Bronchus fibroblast of lung (primary cell): ENCODE measurements around the gene WDR38. TPM values are rescaled to one million over a fixed set of nuclear protein-coding genes. Genes with fewer than 3 reads are reported as not detected.

Experiments
- total RNA-seq: library from RNA; depleted of rRNA; stranded (reverse); fragments of >200 nt; gene quantifications from 2 replicates; pipeline ENCODE4 v1.2.3, GENCODE V29; 2015

The WDR38 gene, protein sequence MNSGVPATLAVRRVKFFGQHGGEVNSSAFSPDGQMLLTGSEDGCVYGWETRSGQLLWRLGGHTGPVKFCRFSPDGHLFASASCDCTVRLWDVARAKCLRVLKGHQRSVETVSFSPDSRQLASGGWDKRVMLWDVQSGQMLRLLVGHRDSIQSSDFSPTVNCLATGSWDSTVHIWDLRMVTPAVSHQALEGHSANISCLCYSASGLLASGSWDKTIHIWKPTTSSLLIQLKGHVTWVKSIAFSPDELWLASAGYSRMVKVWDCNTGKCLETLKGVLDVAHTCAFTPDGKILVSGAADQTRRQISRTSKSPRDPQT
- not detected in 2 replicates for total RNA-seq

DNA sequence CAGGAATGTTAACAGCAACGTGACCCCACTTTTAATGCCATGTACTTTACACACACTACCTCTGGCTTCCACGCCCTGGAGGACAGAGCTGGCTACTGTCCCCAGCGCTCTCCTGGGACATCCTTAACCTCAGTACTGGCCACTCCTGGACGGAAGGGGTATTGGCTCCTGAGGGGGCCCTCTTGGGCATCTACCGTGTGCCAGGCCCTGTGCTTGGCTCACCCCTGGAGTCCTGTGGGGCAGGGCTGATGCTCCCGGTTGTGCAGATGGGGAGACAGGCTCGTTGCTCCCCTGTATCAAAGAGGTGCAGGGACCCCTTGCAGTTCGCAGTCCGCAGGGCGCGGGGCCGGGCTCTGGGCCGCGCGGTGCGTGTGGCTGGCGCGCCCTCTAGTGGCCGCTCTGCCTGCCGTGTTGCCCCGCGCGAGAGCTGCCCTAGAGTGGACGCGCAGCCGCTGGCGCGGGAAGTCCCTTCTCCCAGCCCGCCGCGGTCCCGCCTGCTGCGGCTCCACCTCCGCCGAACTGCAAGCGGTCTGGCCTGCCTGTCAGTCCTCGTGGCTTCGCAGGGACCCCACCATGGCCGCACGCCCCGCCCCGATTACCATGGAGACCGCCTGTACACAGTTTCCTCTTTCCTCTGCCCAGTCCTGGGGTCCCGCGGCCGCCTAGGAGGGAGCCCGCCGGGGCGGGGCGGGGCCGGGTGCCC, at the start of gene WDR38:
WDR38 (plus strand) TSS at position 632 of the 703 bp plus-strand sequence. CDS start 72 bp downstream, outside the sequence.

DNA sequence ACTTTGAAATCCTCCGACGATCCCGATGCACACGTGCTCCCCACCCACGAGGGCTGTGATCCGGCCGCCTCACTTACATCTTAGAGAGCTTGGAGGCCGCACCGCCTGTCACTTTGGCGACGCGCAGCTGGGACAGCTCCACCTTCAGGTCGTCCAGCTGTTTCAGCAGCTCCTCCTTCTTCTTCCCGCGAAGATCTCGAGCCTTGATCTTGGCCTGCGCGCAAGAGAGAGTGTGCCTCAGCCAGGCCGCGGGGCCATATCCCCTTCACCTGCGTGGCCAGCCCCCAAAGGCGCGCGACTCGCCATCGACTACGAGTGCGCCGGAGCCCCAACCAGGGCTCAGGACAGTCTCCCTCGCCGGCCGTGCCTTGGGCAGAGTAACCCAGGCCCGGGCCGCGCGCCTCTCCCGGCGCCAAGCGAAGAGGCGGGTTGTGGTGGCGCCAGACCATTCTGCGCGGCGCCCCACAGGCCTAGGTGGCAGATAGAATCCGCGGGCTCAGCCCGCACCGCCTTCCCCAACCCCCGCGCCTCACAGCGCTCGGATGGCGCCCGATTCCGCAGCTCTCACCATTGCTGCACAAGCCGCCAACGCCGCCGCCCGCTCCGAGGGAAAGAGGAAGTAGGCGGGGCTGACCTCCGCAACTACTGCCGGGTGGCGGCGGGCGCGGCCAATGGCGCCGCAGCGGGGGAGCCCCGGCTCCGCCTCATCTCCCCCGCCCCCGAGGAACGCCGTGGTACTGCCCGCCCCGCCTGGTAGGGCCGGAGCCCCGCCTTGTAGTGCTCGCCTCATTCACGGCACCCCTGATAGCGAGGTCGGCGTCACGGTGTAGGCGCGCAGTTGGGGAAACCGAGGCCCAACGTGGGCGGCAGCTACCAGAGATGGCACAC, 8.3 kb downstream of the WDR38 start, which contains the start of the genes ARPC5L and RPL35:
ARPC5L (plus strand) TSS at position 789 of the 888 bp plus-strand sequence. CDS start 7,161 bp downstream, outside the sequence.
RPL35 (minus strand) TSS at position 616 of the 888 bp plus-strand sequence; CDS start at position 571, 45 bp downstream.

Other genes with a start within 250 kb of the WDR38 start
- gene NR6A1, start 82.1 kb upstream of the WDR38 start, total RNA-seq: 0.15 and 1.2 TPM in 2 replicates
- gene OLFML2A, start 76.3 kb upstream of the WDR38 start, total RNA-seq: 2.8 and 4.9 TPM in 2 replicates
- gene RPL35, start 8.5 kb downstream of the WDR38 start, total RNA-seq: 3,713 and 4,137 TPM in 2 replicates
- 27.9 and 33.6 TPM in 2 replicates for gene ARPC5L, start 8.7 kb downstream of the WDR38 start, total RNA-seq
- gene GOLGA1, start 87.6 kb downstream of the WDR38 start, total RNA-seq: 8.0 and 8.6 TPM in 2 replicates